ENCODE measurements around the gene IPMK. TPM values are rescaled to one million over a fixed set of nuclear protein-coding genes. Genes with fewer than 3 reads are reported as not detected.

The IPMK gene
- total RNA-seq, 2 donors from 2014 or later = 1.8 to 2.5 TPM

DNA sequence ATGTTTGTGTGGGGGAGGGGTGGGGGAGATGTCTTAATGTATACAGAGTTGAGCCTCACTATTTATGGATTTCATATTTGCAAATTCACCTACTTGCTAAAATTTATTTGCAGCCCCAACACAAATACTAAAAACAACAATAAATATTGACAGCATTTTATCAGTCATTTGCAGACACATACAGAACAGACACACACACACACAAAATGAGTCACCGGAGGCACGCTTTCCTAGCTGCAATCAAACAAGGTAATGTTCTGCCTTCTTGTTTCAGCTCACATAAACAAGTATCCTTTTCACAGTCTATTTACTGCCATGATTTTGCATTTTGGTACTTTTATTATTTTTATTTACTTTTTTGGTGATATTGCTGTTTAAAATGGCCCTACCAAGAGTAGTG lies 88.5 kb downstream of the IPMK start:
- no peaks in the 10 kb centered on the region for H3K9me3 ChIP-seq
- H3K36me3 ChIP-seq = no peaks in the 10 kb centered on the region
- H3K27ac ChIP-seq = no peak overlapping the region
- H3K27me3 ChIP-seq = no peaks in the 10 kb centered on the region
- no peak overlapping the region for H3K4me3 ChIP-seq
- H3K4me1 ChIP-seq = no peaks in the 10 kb centered on the region
- no peak for TF ChIP-seq CTCF (IDR thresholded peaks at IDR 0.05)
- no peak for DNase-seq (ENCODE audit: low spot score)

DNA sequence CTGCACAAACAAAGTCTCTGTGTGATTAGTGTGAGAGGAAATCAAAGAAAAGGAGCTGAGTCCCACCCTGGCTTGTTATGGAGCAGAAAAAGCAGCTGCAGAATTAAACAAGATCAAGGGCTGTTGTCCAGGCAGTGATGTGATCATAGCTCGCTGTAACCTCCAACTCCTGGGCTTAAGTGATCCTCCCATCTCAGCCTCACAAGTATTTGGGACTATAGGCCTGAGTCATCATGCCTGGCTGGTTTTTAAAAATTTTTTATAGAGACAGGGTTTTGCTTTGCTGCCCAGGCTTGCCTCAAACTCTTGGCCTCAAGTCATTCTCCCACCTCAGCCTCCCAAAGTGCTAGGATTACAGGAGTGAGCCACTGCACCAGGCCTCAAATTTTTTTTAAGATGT lies 88.9 kb downstream of the IPMK start:
- Histone ChIP-seq H3K36me3 (no peaks in the 10 kb centered on the region), H3K27ac (no peak overlapping the region), H3K9me3 (no peaks in the 10 kb centered on the region), H3K4me3 (no peak overlapping the region), H3K4me1 (no peaks in the 10 kb centered on the region), H3K27me3 (no peaks in the 10 kb centered on the region)
- no peak for TF ChIP-seq CTCF (IDR thresholded peaks at IDR 0.05)
- no peak for DNase-seq (ENCODE audit: low spot score)

- Histone ChIP-seq H3K4me3 (no peak overlapping the region), H3K4me1 (no peaks in the 10 kb centered on the region), H3K27ac (no peak overlapping the region), H3K9me3 (no peaks in the 10 kb centered on the region), H3K36me3 (no peaks in the 10 kb centered on the region), H3K27me3 (no peaks in the 10 kb centered on the region)
- TF ChIP-seq CTCF (IDR thresholded peaks at IDR 0.05) = peak; percentile 29 to 75
- no peak for DNase-seq (ENCODE audit: low spot score)
Observed at GRCh38 chr10:58177362-58177947, 90.2 kb downstream of the IPMK start.

GRCh38 chr10:58175990-58176900 lies 91.4 kb downstream of the IPMK start:
- no peak for DNase-seq (ENCODE audit: low spot score)
- Histone ChIP-seq H3K4me1 (no peaks in the 10 kb centered on the region), H3K27me3 (no peaks in the 10 kb centered on the region), H3K4me3 (no peak overlapping the region), H3K36me3 (no peaks in the 10 kb centered on the region), H3K27ac (no peak overlapping the region), H3K9me3 (no peaks in the 10 kb centered on the region)
- no peak for TF ChIP-seq CTCF (IDR thresholded peaks at IDR 0.05)

GRCh38 chr10:58174831-58175230 lies 92.9 kb downstream of the IPMK start:
- H3K27ac ChIP-seq = no peak overlapping the region
- no peaks in the 10 kb centered on the region for H3K27me3 ChIP-seq
- no peaks in the 10 kb centered on the region for H3K36me3 ChIP-seq
- H3K4me1 ChIP-seq = no peaks in the 10 kb centered on the region
- no peak for DNase-seq (ENCODE audit: low spot score)
- no peak overlapping the region for H3K4me3 ChIP-seq
- H3K9me3 ChIP-seq = no peaks in the 10 kb centered on the region
- TF ChIP-seq CTCF (IDR thresholded peaks at IDR 0.05) = no peak

Measured in right atrium auricular region (tissue), 2 donors.